Sciatic nerve (tissue), 2 donors: ENCODE data around the gene PAWR. TPM values are rescaled to one million over a fixed set of nuclear protein-coding genes. Genes with fewer than 3 reads are reported as not detected.
A peak's percentile ranks its signal among the peaks of the same experiment; 100 is the strongest.
"Not testable (repeated sequence)": the region's sequence is repeated elsewhere in the genome, so short reads cannot be mapped to it uniquely, and the experiment has no call there.

ENCODE experiments used
- ATAC-seq: fragments of 200-7000 bp; cut with Tn5 transposase; one replicate; pipeline ENCODE4 v1.9.1; 2020; ENCODE audit warnings: mild to moderate bottlenecking, moderate library complexity
- DNase-seq: peaks from one replicate; pipeline ENCODE4 v3.0.0-alpha.2; 2020; ENCODE audit warnings: low spot score
- intact Hi-C: fragments of 100-400 bp; cut with DNase I; formaldehyde crosslinking; loops from one replicate; pipeline ENCODE4 v1.14.2; 2022
- total RNA-seq: library from RNA; stranded (reverse); fragmentation: NEBNext Ultra II Directional; extraction: Animal tissue kit (Norgen Biotek cat#: 25700); gene quantifications from one replicate; pipeline ENCODE4 v1.2.1, GENCODE V29; 2021
- donor health status: DM: no; HTN: no; CAD: no.
- donor health status: DM: no; HTN: no; CAD: no.

PAWR gene
- total RNA-seq, 1 donor from 2014 or later = 117 TPM

DNA sequence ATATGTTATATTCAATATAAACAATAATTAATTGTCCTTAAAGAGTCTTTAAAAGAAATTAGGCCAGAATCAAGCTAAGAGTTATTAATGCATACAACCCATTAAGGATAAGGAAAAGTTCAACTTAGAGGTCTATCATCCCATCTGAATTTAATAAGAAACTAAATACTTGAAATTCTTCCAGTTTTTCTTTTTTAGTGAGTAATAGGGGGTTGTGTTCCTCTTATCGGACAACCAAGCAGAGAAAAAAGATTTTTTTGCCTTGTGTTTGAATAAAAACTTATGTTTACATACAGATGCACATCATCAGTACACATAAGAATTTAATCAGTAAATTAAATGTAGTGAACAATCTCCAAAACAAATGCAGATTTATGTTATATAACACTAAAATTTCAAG, 32.5 kb downstream of the PAWR start:
- DNase-seq (no peak), ATAC-seq (no peak)
- intact Hi-C loops = no loop called here

DNA sequence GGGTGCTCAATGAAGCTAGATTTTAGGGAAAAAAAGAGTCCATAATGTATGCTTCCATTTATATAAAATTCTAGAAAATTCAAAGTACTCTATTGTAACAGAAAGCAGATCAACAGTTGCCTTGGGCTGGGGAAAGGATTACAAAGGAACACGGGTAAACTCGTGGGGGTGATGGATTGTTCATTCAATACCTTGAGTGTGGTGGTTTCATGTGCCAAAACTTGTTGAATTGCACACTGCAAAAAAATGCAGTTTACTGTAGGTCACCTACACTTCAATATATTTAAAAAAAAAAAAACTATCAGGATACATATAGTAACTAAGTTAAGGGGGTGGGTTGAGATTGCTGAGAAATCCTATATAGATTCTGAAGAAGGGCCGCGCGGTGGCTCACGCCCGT, 33.6 kb downstream of the PAWR start:
- intact Hi-C loops = no loop called here
- ATAC-seq (no peak), DNase-seq (no peak)

DNA sequence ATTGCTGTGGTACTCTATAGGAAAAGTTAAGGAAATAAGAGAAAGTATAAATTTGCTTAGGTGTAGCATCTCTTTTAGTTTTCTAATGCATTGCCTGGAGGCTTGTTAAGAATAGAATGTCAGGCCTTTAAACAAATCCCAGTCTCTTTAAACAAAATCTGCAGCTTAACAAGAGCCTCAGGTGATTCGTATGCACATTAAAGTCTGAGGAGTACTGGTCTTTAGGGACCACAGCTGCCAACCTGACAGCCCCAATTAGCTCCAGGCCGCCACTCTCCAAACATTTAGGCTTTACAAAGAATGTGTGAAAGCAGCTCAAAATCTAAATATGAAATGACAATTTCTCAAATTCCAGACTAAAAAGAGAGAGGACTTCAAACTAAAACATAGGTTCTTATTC, 35.7 kb downstream of the PAWR start:
- DNase-seq (no peak), ATAC-seq (no peak)
- intact Hi-C loops = no loop called here

DNA sequence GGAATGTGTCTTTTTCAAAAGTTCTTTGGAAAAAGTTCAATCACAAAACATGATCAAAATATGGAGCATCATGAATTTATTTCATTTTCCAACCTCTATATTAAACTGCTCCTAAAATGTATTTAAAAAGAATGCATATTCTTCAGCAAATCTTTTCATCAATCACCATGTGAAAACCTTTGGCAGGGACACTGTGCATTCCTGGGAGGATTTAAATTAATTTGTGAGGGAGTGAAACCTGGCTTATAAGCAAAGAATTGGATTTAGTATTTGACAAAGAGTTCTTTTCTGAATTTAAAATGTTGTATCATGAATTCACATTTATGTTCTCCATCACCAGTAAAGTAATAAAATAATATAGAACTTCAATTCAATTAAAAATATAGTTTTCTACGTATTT, 38.2 kb downstream of the PAWR start:
- DNase-seq (no peak), ATAC-seq (no peak)
- intact Hi-C loops = no loop called here

DNA sequence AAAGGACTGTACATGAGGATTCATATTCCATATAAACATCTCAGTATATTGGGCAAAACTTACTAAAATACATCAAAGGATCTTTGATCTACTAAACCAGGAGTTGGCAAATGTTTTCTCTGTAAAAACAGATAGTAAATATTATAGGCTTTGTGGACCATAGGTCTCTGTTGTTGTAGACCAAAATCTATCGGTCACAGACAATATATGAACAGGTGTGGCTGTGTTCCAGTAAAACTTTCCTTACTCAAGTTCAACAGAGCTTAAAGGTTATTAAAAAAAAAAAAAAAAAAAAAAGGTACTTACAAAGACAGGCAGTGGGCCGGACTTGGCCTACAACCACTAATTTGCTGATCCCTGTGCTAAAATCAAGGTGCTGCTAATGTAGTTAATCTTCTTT, 40.3 kb downstream of the PAWR start:
- DNase-seq (no peak), ATAC-seq (no peak)
- intact Hi-C loops = no loop called here

DNA sequence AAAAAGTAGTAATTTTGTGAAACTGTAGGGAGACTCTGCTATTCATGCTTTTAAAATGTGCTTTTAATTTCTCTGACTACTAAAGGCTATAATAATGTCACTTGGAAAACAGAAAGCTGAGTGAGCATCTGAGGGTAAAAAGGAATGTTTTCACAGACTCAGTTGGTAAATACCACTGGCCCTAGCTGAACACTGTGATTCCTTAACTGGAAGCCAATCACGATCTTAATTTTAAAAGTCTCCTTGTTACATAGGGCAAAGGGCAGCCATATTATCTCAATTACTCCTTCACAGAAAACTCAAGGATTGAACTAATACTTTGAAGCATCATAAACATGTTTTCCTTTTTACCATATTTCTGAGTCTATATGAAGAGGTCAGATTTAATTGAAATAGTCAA, 41.9 kb downstream of the PAWR start:
- intact Hi-C loops = no loop called here
- ATAC-seq (no peak), DNase-seq (no peak)

DNA sequence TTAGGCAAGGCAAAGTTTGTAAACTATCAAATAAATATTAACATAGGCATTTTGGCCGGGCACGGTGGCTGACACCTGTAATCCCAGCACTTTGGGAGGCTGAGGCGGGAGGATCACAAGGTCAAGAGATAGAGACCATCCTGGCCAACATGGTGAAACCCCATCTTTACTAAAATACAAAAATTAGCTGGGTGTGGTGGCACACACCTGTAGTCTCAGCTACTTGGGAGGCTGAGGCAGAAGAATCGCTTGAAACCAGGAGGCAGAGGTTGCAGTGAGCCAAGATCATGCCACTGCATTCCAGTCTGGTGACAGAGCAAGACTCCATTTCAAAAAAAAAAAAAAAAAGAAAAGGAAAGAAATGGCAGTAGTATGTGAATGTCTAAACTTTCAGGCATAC, 43.9 kb downstream of the PAWR start:
- intact Hi-C loops, ATAC-seq, DNase-seq: not testable (repeated sequence)

DNA sequence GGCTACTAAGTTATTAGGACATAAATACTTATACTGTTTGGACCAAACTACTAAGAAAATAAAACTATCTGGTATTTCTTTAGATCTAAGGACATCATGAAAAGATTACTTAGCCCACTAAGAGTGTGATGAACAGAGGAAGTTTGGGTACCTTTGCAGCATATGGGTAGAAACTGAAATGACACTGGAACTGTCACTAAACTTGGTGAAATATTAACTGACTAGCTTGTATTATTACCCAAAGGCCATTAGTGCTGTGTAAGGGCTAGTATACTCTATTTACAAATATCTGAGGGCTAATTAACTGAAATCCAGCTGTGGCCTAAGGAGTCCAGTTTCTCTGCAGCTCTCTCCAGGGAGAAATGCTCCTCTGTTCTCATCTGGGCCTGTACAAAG, 45.5 kb downstream of the PAWR start:
- DNase-seq (no peak), ATAC-seq (no peak)
- intact Hi-C loops = no loop called here

DNA sequence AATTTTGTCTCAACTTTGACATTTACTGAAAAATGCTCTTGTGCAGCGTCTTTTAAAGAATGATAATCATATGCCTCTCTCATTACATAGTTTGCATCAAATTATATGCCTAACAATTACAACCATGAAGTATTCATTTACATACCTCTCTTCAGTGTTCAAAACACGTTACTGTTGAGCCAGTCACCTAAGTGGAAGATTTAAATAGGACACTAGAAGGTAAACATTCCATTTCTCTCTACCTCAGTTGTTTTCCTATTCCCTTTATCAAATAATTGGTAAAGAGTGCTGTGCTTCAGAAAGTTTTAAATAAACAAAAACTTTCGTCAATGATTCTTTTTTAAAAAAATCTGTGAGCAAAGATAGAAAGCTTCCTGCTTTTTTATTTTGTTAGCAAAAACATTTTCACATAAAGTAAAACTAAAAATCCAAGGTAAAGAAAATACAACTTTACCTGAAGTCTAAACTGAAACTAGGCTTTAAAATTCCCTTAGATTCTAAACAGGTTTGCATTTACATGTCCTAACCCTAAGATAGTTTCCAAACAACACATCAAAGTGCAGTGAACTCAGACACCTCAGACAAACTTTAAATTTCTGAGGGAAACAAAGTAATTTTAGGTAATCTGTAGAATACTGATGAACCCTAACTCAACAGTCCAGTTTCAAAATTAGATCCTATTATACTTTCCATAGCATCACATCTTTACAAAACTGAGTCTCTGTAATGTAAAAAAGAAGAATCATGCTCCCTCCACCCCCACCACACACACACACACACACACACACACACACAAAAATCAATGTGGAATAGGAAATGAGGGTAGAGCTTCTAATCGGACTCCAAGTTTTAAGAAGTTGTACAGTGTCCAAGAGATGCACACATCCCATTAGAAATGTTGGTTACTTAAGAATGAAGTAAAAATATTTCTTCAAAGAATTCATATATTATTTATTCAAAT, 46.2 kb downstream of the PAWR start:
- no peak for ATAC-seq
- intact Hi-C loops = no loop called here

DNA sequence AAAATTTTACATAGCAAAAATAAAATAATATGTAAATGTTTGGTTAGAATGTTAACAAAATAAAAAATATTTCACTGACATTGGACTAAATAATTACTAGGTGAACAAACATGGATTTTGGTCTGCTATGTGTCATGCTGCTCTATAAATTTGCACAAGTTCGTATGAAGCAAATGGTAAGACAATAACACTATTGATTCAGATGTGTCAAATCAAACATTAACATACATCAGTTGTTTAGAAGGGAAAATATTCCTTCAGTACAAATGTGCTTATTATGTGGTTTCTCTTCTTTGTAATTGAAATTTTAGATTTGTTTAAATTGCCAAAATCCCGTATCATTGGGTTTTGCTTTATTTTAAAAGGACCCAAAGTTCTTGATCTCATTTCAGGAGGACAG, 46.9 kb downstream of the PAWR start:
- DNase-seq (no peak), ATAC-seq (no peak)
- intact Hi-C loops = no loop called here

More for the DNA sequence above, 46.2 kb downstream of the PAWR start:
- DNase-seq = no peak

DNA sequence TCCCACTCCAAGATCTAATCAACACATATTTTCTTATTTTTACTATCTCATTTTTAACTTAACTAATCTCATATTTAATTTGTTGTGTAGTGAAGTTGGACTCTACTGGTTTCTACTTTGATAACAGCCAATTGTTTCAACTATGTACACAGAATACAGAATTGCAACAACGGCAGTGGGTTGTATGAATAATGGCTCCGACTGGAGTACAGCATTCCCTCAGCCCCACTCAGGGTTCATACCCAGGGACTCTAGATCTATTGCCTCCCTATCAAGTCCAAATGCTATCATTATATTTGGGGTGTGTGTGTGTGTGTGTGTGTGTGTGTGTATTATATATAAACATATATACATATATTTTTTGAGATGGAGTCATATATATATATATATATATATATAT, 52.3 kb downstream of the PAWR start:
- ATAC-seq = no peak
- intact Hi-C loops = no loop called here
- DNase-seq = no peak

DNA sequence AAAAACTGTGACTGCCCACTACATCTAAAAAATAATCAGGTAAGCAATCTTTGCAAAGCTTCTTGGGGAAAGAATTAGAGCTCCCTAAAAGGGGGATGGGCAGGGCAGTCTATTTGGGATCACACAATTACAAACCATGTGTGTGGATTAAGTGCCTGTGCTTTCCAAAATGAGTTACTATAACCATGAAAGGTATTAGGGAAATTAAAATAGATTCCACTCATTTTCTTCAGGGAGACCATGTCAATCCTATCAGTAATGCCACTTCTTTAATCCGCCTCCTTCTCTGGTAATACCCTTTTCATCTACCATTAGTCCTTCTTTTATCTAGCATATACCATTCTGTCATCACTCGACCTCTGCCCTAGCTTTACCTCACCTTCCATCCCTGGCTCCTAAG, 53.7 kb downstream of the PAWR start:
- no peak for ATAC-seq
- DNase-seq = no peak
- intact Hi-C loops = no loop called here

DNA sequence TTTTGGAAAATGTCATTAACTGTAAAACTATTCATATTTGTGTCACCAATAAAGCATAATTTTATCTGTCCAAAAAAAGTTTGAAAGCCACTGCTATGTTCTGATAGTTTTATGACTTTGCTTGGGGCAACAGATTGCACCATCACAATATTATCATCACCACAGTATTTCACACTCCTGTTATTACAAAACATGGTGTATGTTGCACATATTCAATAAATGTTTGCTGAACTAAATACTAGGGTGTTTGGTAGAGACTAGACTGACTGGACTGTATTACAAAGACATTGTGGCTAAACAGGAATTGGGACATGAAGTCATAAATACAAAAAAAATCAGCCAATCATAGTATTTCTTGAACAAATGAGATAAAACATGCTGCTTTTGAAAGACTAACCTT, 55.1 kb downstream of the PAWR start:
- ATAC-seq = peak; percentile 36
- intact Hi-C loops = no loop called here
- DNase-seq = no peak

DNA sequence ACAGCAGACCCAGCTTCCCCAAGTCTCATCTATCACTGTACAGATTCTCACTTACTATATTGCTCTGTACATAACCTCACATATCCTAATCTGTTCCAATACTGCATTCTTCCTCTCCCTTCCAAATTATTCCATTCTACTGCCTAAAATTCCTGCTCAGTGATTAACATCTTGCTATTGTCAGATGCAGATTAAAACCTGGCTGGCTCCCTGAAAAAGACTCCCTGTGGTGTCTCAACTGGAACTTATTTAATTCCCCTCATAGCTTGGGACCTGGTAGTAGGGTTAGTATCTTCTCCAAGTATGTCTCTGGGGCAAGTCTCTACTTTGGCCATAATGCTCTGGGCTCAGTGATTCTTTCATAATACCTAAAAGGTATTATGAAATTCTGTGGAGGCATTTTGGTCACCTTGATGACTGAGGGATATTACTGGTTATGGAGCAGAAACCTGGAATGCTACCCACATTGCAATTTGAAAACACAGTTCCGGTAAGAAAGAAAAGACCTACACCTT, 55.8 kb downstream of the PAWR start:
- ATAC-seq (no peak), DNase-seq (no peak)
- intact Hi-C loops = no loop called here

DNA sequence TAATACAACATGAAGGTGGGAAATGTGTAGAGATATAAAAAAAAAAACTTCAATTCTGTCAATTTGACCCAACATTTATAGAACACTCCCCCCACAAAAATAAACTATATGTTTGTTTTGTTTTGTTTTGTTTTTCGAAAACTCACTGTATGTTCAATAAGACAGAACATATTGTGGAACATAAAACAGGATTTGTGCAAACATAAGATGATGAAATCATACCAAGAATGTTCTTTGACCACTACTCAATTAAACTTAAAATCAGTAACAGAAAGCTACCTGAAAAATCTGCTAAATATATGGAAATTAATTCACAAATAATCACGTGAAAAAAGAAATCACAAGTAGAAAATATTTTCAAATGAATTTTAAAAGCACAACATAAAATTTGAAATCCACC, 61.2 kb downstream of the PAWR start:
- no peak for DNase-seq
- no peak for ATAC-seq
- intact Hi-C loops = no loop called here

DNA sequence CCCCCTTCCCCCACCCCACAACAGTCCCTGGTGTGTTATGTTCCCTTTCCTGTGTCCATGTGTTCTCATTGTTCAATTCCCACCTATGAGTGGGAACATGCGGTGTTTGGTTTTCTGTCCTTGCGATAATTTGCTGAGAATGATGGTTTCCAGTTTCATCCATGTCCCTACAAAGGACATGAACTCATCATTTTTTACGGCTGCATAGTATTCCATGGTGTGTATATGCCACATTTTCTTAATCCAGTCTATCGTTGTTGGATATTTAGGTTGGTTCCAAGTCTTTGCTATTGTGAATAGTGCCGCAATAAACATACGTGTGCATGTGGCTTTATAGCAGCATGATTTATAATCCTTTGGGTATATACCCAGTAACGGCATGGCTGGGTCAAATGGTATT, 64.0 kb downstream of the PAWR start:
- intact Hi-C loops, DNase-seq, ATAC-seq: not testable (repeated sequence)

DNA sequence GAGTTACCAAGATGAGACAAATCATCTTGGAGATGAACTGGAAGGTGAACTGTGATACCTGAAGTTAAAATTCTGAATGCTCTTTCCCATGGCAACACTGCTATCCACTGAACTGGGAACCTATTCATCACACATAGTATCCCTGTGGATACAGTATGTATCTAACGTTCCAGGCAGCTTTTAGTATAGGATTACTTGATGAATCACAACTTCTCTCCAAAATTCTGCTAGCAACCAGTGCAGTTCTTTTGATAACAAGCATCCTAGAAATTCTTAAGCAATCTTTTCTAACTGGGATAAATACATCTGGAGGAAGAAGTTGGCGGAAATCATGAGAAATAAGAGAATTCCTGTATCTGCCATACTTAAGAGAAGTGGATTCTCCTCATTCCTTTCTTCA, 66.4 kb downstream of the PAWR start:
- no peak for ATAC-seq
- intact Hi-C loops = no loop called here
- no peak for DNase-seq

DNA sequence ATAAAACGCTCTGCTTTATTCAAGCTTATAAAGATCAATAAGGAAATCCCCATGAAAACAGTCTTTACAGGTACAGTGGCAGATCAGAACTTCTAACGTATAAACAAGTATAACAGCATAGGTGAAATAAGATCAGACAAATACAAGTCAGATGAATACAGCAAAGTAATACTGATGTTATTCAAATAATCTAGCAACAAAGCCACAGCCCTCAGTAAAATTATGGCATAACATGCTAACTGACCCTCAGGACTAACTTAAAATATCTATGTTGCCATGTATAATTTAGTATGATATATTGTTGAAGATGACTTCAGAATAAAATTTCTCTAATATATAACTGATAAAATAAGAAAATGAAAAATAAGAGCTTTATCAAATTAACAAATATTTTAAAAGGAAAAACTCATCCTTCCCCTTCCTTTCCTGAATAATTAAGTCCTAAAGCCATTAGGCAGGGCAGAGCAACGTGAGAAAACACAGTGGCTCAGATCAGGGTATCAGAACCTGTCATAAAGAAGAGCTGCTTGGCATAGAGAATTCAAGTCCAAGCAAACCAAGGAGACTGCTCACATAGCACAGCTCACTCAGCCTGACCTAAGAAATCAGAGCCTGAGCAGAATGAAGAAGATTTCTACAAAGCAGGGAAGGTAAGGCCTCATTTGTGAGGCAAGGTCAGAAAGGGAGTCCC, 70.7 kb downstream of the PAWR start:
- no peak for DNase-seq
- intact Hi-C loops = no loop called here
- no peak for ATAC-seq

DNA sequence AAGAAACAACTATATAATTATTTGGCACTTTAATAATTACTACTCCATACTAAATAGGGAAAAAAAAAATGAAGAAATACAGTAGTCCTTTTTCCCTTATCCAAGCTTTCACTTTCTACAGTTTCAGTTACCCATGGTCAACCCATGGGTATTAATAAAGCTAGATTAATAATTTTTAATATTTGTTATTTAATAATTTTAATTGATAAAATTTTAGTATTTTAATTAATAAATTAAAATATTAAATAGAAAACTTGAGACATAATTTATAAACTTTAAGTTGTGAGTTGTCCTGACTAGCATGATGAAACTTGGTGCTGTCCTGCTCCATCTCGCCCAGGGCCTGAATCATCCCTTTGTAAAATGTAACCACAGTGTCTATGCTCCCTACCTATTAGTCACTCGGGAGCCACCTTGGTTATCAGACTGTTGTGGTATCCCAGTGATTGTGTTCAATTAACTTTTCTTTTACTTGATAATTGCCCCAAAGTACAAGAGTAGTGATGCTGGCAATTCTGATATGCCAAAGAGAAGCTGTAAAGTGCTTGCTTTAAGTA, 71.8 kb downstream of the PAWR start:
- DNase-seq (no peak), ATAC-seq (no peak)
- intact Hi-C loops = no loop called here

DNA sequence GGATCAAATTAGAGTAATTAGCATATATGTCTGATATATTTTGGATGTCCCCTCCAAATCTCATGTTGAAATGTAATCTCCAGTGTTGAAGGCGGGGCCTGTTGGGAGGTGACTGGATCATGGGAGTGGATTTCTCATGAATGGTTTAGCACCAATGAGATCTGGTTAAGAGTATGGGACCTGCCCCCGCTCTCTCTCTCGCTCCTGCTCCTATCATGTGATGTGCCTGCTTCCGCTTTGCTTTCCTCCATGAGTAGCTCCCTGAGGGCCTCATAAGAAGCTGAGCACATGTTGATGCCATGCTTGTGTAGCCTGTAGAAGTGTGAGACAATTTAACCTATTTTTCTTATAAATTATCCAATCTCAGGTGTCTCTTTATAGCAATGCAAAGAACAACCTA, 73.1 kb downstream of the PAWR start:
- no peak for ATAC-seq
- intact Hi-C loops = no loop called here
- DNase-seq = no peak
